HG03060 (cell line): ENCODE results near the gene CD3D.

ENCODE experiments used
- ATAC-seq: cut with Tn5 transposase; IDR thresholded peaks from one replicate; pipeline ENCODE4 v1.9.1; 2021; ENCODE audit warnings: low read depth, moderate number of reproducible peaks; ENCODE audit not compliant: unreplicated experiment

The CD3D gene

GRCh38 chr11:118304568-118305248, 37.8 kb downstream of the CD3D start, which contains the start of gene CD3E:
Gene CD3E (plus strand): TSS chr11:118304730. CDS start chr11:118304953, 223 bp downstream.
- no peak for ATAC-seq

GRCh38 chr11:118304227-118304567, 38.3 kb downstream of the CD3D start:
- ATAC-seq, result no peak

GRCh38 chr11:118301600-118302195, 40.8 kb downstream of the CD3D start:
- no peak for ATAC-seq

- no peak for ATAC-seq
Observed at GRCh38 chr11:118295815-118296454, 46.6 kb downstream of the CD3D start.

GRCh38 chr11:118295199-118295598, 47.3 kb downstream of the CD3D start:
- no peak for ATAC-seq

GRCh38 chr11:118294053-118294452, 48.5 kb downstream of the CD3D start:
- ATAC-seq, result no peak

- ATAC-seq, result no peak
Observed at GRCh38 chr11:118291477-118292135, 50.9 kb downstream of the CD3D start.

GRCh38 chr11:118290923-118291322, 51.6 kb downstream of the CD3D start:
- no peak for ATAC-seq

GRCh38 chr11:118289401-118289800, 53.1 kb downstream of the CD3D start:
- no peak for ATAC-seq
